Ovary (tissue), 3 donors: ENCODE data around the gene KNDC1.

Source experiments
- EP300 ChIP-seq: sonication (generic); formaldehyde crosslinking; IDR thresholded peaks from one replicate; pipeline ENCODE4 v1.6.1; 2017; ENCODE audit warnings: antibody characterized with exemption
- POLR2A ChIP-seq: fragments of 450-650 bp; IDR thresholded peaks from one replicate; pipeline ENCODE4 v1.6.1; 2017; ENCODE audit warnings: antibody characterized with exemption, mild to moderate bottlenecking, moderate library complexity
- TF ChIP-seq, protein P1 (sequence below), 3 donors: fragments of 450-650 bp in 2 of 3; fragments of 200-600 bp in 1 of 3; IDR thresholded peaks; one replicate each; pipeline versions ENCODE4 v1.5.1 to v1.8.0; 2016 to 2022; ENCODE audit warnings: antibody characterized with exemption in 3 of 3, mild to moderate bottlenecking in 1 of 3
- donor health status: DM: no; HTN: no; CAD: no.

GRCh38 chr10:133269367-133269766 lies 109.3 kb downstream of the KNDC1 start:
- TF ChIP-seq, protein P1, sequence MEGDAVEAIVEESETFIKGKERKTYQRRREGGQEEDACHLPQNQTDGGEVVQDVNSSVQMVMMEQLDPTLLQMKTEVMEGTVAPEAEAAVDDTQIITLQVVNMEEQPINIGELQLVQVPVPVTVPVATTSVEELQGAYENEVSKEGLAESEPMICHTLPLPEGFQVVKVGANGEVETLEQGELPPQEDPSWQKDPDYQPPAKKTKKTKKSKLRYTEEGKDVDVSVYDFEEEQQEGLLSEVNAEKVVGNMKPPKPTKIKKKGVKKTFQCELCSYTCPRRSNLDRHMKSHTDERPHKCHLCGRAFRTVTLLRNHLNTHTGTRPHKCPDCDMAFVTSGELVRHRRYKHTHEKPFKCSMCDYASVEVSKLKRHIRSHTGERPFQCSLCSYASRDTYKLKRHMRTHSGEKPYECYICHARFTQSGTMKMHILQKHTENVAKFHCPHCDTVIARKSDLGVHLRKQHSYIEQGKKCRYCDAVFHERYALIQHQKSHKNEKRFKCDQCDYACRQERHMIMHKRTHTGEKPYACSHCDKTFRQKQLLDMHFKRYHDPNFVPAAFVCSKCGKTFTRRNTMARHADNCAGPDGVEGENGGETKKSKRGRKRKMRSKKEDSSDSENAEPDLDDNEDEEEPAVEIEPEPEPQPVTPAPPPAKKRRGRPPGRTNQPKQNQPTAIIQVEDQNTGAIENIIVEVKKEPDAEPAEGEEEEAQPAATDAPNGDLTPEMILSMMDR (IDR thresholded peaks at IDR 0.05) = no peak
- no peak for TF ChIP-seq POLR2A
- TF ChIP-seq EP300 = no peak
